ENCODE data around the gene LYRM4. TPM values are rescaled to one million over a fixed set of nuclear protein-coding genes. Genes with fewer than 3 reads are reported as not detected.

LYRM4 gene
- total RNA-seq, 1 donor from 2014 or later: 23.3 TPM

Small RNA genes lying within 50 kb of the gene (microRNA-seq; reads per million reads assigned to microRNA genes)
- not detected for gene MIR3691

Other genes starting within 250 kb of the LYRM4 start
- gene PPP1R3G, start 175.6 kb downstream of the LYRM4 start, total RNA-seq: 13.1 TPM
- gene FARS2, start 563 bp upstream of the LYRM4 start, total RNA-seq: 20.5 TPM

Data from Right ventricle myocardium inferior (tissue), 1 donor.